WERI-Rb-1 (cell line): ENCODE data around the gene MDH1B.

ENCODE experiments used
- DNase-seq: peaks from one replicate; pipeline ENCODE4 v3.0.0-alpha.2; 2020
- H3K27ac ChIP-seq: fragments of 250-450 bp; sonication (Bioruptor Pico); 2 replicates; pipeline ENCODE4 v1.5.1; 2020; ENCODE audit warnings: mild to moderate bottlenecking, moderate library complexity
- H3K27me3 ChIP-seq: fragments of 250-450 bp; sonication (Bioruptor Pico); 2 replicates; pipeline ENCODE4 v1.5.1; 2021; ENCODE audit warnings: mild to moderate bottlenecking, low read depth, moderate library complexity; ENCODE audit not compliant: insufficient read depth, severe bottlenecking
- H3K36me3 ChIP-seq: fragments of 250-450 bp; sonication (Bioruptor Pico); 2 replicates; pipeline ENCODE4 v1.5.1; 2020; ENCODE audit warnings: mild to moderate bottlenecking, moderate library complexity
- H3K4me3 ChIP-seq: 2 replicates; pipeline ENCODE4 v1.5.1; 2011; ENCODE audit warnings: low read depth, mild to moderate bottlenecking, control low read depth, low read length
- H3K9me3 ChIP-seq: fragments of 250-450 bp; sonication (Bioruptor Pico); 2 replicates; pipeline ENCODE4 v1.5.1; 2021; ENCODE audit warnings: mild to moderate bottlenecking, moderate library complexity; ENCODE audit not compliant: severe bottlenecking
- CTCF ChIP-seq: IDR thresholded peaks from 2 replicates; pipeline ENCODE4 v1.5.1; 2011; ENCODE audit warnings: low read depth, mild to moderate bottlenecking, control low read depth, inconsistent platforms, low read length

Gene MDH1B

GRCh38 chr2:206688453-206688852 is 76.7 kb downstream of the MDH1B start:
- Histone ChIP-seq H3K9me3 (no peaks in the 10 kb centered on the region), H3K27me3 (no peaks in the 10 kb centered on the region), H3K4me3 (no peak overlapping the region), H3K36me3 (no peaks in the 10 kb centered on the region), H3K27ac (no peak overlapping the region)
- no peak for TF ChIP-seq CTCF
- no peak for DNase-seq
